ENCODE measurements around the gene CACNB1.
A peak's percentile ranks its signal among the peaks of the same experiment; 100 is the strongest.

Gene CACNB1

GRCh38 chr17:39177256-39177655, 20.2 kb downstream of the CACNB1 start:
- TF ChIP-seq OSR1 (CRISPR knock-in tag; IDR thresholded peaks at IDR 0.05) = no peak
- no peak for TF ChIP-seq GLIS3 (CRISPR knock-in tag; IDR thresholded peaks at IDR 0.05)
- TF ChIP-seq TSHZ2 (CRISPR knock-in tag; IDR thresholded peaks at IDR 0.05) = no peak
- no peak for TF ChIP-seq ZC3H10 (CRISPR knock-in tag; IDR thresholded peaks at IDR 0.05)
- no peak for TF ChIP-seq BACH2 (CRISPR knock-in tag; IDR thresholded peaks at IDR 0.05; ENCODE audit: borderline replicate concordance)
- TF ChIP-seq RARB (CRISPR knock-in tag; IDR thresholded peaks at IDR 0.05) = no peak
- no peak for TF ChIP-seq CREB5 (CRISPR knock-in tag; IDR thresholded peaks at IDR 0.05; ENCODE audit: low read depth)
- no peak for TF ChIP-seq ZFP3 (CRISPR knock-in tag; IDR thresholded peaks at IDR 0.05)
- TF ChIP-seq POU6F1 (CRISPR knock-in tag; IDR thresholded peaks at IDR 0.05; ENCODE audit: borderline replicate concordance, low read depth) = no peak
- no peak for TF ChIP-seq CSRNP3 (CRISPR knock-in tag; IDR thresholded peaks at IDR 0.05)
- no peak for TF ChIP-seq ARNTL (CRISPR knock-in tag; IDR thresholded peaks at IDR 0.05; ENCODE audit: borderline replicate concordance, low read depth)
- no peak for TF ChIP-seq SNAI2 (CRISPR knock-in tag; IDR thresholded peaks at IDR 0.05)
- TF ChIP-seq PPARA (CRISPR knock-in tag; IDR thresholded peaks at IDR 0.05; ENCODE audit: borderline replicate concordance) = no peak
- TF ChIP-seq TCF4 (CRISPR knock-in tag; IDR thresholded peaks at IDR 0.05; ENCODE audit: borderline replicate concordance) = no peak
- no peak for TF ChIP-seq ZFP30 (CRISPR knock-in tag; IDR thresholded peaks at IDR 0.05)
- no peak for TF ChIP-seq PATZ1 (CRISPR knock-in tag; IDR thresholded peaks at IDR 0.05; ENCODE audit: borderline replicate concordance)
- no peak for TF ChIP-seq ZNF565 (CRISPR knock-in tag; conservative IDR thresholded peaks at IDR 0.05; ENCODE audit: low read depth)
- no peak for TF ChIP-seq TOX (CRISPR knock-in tag; IDR thresholded peaks at IDR 0.05; ENCODE audit: borderline replicate concordance)
- peak; percentile 8; the same call in 2 of the 3 replicates for ATAC-seq

- no peak for ATAC-seq
These were observed 21.8 kb downstream of the CACNB1 start for GRCh38 chr17:39175695-39176093.

More at GRCh38 chr17:39175695-39176093, 21.8 kb downstream of the CACNB1 start:
- TF ChIP-seq ZFP3 (CRISPR knock-in tag; IDR thresholded peaks at IDR 0.05) (no peak), ZNF8 (CRISPR knock-in tag; IDR thresholded peaks at IDR 0.05) (no peak), CSRNP3 (CRISPR knock-in tag; IDR thresholded peaks at IDR 0.05) (no peak), CSDC2 (CRISPR knock-in tag; IDR thresholded peaks at IDR 0.05) (no peak), POU6F1 (CRISPR knock-in tag; IDR thresholded peaks at IDR 0.05; ENCODE audit: borderline replicate concordance, low read depth) (no peak), ZNF70 (CRISPR knock-in tag; IDR thresholded peaks at IDR 0.05) (no peak), TOX (CRISPR knock-in tag; IDR thresholded peaks at IDR 0.05; ENCODE audit: borderline replicate concordance) (no peak), PATZ1 (CRISPR knock-in tag; IDR thresholded peaks at IDR 0.05; ENCODE audit: borderline replicate concordance) (no peak), PPARA (CRISPR knock-in tag; IDR thresholded peaks at IDR 0.05; ENCODE audit: borderline replicate concordance) (no peak), GLIS3 (CRISPR knock-in tag; IDR thresholded peaks at IDR 0.05) (no peak)

All from SK-N-SH treated with all-trans-retinoic acid at 6 μM for 48 hours (cell line).